GM10266 (cell line): ENCODE data around the gene FSTL4.
A peak's percentile ranks its signal among the peaks of the same experiment; 100 is the strongest.

Experiments
- DNase-seq: peaks from one replicate; pipeline ENCODE4 v3.0.0; 2012; ENCODE audit errors: extremely low spot score
- CTCF ChIP-seq: IDR thresholded peaks from 2 replicates; pipeline ENCODE4 v1.5.1; 2012; ENCODE audit warnings: mild to moderate bottlenecking, low read depth; ENCODE audit not compliant: control insufficient read depth, insufficient read depth; ENCODE audit errors: missing control alignments

Gene FSTL4

GRCh38 chr5:133611357-133612248 lies 738 bp downstream of the FSTL4 start:
- DNase-seq = peak; percentile 47
- TF ChIP-seq CTCF = no peak

GRCh38 chr5:133610489-133611356 lies 1.6 kb downstream of the FSTL4 start:
- TF ChIP-seq CTCF = peak; percentile 49
- DNase-seq = peak; percentile 73

- TF ChIP-seq CTCF = no peak
- DNase-seq = no peak
Observed at GRCh38 chr5:133607451-133607850, 4.9 kb downstream of the FSTL4 start.

GRCh38 chr5:133606835-133607234 lies 5.5 kb downstream of the FSTL4 start:
- no peak for TF ChIP-seq CTCF

GRCh38 chr5:133605323-133605722 lies 7.0 kb downstream of the FSTL4 start:
- no peak for DNase-seq
- no peak for TF ChIP-seq CTCF

More at GRCh38 chr5:133606835-133607234, 5.5 kb downstream of the FSTL4 start:
- DNase-seq = no peak

- no peak for TF ChIP-seq CTCF
- DNase-seq = no peak
Observed at GRCh38 chr5:133603711-133604110, 8.6 kb downstream of the FSTL4 start.
